ENCODE measurements around the gene SERPINA10. TPM values are rescaled to one million over a fixed set of nuclear protein-coding genes. Genes with fewer than 3 reads are reported as not detected.

The SERPINA10 gene, protein sequence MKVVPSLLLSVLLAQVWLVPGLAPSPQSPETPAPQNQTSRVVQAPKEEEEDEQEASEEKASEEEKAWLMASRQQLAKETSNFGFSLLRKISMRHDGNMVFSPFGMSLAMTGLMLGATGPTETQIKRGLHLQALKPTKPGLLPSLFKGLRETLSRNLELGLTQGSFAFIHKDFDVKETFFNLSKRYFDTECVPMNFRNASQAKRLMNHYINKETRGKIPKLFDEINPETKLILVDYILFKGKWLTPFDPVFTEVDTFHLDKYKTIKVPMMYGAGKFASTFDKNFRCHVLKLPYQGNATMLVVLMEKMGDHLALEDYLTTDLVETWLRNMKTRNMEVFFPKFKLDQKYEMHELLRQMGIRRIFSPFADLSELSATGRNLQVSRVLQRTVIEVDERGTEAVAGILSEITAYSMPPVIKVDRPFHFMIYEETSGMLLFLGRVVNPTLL
- not detected for total RNA-seq
- long read RNA-seq: 0 reads

DNA sequence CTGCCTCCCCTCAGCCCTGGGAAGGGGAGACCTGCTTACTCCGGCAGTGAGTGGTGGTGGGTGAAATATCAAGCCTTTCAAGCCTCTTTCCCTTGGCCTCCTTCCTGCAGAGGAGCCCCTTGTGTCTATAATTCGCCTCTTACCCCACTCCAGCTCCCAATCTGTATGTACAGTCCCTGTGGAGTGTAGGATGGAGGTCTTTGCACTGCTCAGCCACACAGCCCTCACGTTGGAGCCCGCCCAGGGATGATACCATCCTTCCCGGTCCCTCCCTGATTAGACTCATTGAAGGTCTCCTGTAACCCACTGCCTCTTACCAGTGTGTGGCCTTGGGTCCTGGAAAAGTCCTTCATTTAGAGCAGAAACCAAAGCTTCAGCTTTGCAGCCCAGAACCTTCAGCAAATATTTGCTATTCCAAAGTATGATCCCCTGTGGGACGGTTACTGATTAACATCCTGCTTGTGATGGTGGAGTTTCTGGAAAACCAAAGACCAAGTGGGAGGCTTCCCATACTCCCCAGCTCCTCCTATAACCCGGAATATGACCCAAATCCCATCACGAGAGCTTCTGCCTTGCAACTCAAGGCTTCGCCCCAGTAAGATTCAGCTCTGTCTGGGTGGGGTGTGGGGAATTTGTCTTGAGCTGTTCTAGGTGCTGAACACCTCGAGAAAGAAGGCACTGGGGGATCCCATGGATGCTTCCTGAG lies at the start of gene SERPINA10:
SERPINA10 (minus strand) TSS at position 397 of the 706 bp plus-strand sequence. CDS start 2,675 bp downstream, outside the sequence.
- Histone ChIP-seq H3K27ac (replicated peaks) (no peak within 1 kb of the TSS), H3K27me3 (ENCODE audit: low read depth) (peaks cover 60% of the 10 kb centered on the region), H3K9me3 (replicated peaks) (no peaks in the 10 kb centered on the region), H3K4me3 (no peak within 1 kb of the TSS), H3K4me1 (no peaks in the 10 kb centered on the region), H3K36me3 (no peaks in the 10 kb centered on the region)
- TF ChIP-seq, protein P1, sequence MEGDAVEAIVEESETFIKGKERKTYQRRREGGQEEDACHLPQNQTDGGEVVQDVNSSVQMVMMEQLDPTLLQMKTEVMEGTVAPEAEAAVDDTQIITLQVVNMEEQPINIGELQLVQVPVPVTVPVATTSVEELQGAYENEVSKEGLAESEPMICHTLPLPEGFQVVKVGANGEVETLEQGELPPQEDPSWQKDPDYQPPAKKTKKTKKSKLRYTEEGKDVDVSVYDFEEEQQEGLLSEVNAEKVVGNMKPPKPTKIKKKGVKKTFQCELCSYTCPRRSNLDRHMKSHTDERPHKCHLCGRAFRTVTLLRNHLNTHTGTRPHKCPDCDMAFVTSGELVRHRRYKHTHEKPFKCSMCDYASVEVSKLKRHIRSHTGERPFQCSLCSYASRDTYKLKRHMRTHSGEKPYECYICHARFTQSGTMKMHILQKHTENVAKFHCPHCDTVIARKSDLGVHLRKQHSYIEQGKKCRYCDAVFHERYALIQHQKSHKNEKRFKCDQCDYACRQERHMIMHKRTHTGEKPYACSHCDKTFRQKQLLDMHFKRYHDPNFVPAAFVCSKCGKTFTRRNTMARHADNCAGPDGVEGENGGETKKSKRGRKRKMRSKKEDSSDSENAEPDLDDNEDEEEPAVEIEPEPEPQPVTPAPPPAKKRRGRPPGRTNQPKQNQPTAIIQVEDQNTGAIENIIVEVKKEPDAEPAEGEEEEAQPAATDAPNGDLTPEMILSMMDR (IDR thresholded peaks at IDR 0.05; ENCODE audit: borderline replicate concordance): no peak
- intact Hi-C loops (cut with micrococcal nuclease): no loop called here
- DNase-seq: no peak

DNA sequence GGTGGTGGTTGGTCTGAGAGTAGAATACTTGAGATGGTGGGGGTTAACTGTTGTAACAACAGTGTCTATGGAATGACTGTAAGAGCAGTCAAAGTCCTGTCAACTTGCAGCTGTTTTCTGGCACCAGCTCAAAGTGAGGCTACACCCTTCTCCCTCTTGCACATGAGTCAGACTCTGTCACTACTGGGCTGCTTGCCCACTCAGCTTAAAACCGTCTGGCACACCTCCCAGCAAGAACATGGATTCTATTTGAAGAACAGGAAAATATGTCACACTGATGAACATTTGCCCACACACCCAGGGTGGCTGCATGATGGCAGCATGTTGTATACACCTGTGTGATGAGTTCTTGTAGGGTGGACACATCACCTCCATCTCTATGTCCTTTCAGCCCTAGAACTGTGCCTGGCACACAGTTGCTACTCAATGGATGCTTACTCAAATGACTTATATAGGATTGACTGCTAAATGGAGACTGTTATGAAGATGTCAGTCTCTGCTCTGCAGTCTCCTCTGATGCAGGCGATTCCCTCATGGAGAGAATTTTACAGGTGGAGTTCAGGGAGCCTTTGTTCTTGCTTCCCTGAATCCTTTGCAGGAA lies 49.4 kb upstream of the SERPINA10 start:
- TF ChIP-seq, protein P1 (IDR thresholded peaks at IDR 0.05; ENCODE audit: borderline replicate concordance): no peak
- Histone ChIP-seq H3K9me3 (replicated peaks) (no peaks in the 10 kb centered on the region), H3K4me1 (peaks cover 14% of the 10 kb centered on the region), H3K27ac (replicated peaks) (no peak overlapping the region), H3K27me3 (ENCODE audit: low read depth) (peaks cover 1% of the 10 kb centered on the region), H3K4me3 (no peak overlapping the region), H3K36me3 (no peaks in the 10 kb centered on the region)
- peak; percentile 84 for DNase-seq
- intact Hi-C loops (cut with micrococcal nuclease): no loop called here

DNA sequence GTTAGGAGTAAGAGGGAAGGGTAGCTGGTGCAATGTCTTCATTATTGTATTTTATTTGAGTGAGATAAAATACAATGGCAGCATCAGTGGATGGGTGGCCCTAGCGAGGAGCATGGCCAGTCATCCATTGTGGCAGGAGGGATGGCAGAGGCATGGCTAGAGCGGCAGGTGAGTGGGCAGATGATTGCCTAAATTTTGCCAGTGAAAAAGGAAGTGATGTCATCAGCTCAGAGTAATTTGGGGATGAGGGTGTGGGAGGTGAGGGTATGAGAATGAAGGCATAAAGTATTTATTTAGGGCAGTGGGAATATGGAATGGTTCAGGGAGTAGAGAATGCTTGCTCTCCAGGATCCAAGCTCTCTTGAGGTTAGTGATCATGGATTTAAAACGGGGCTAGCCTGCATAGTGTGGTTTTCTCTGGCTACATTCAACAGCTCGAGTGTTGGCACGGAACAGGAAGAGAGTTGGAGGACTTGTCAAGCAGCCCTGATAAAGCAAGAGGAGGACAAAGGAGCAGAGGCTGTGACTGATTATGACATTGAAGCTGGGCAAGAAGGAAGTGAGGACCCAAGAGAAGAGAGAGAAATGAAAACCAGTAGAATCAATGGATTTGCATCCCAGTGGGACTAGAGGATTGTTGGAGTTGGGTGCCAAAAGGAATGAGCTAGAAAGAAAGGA lies 48.7 kb upstream of the SERPINA10 start:
- intact Hi-C loops (cut with micrococcal nuclease): no loop called here
- no peak overlapping the region for H3K27ac ChIP-seq (replicated peaks)

DNA sequence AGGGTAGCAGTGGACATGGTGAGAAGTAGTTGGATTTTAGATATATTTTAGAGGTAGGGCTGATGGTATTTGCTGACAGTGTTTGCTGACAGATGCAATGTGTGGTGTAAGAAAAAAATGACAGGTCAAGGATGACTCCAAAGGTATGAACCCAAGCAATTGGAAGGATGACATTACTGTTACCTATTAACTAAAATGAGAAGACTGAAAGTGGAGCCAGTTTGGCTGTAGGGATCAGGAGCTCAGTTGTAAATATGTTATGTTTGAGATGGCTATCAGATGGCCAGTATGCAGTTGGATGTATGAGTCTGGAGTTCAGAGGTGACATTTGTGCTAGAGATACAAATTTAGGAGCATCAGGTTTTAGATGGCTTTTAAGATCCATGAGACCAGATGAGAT lies 47.5 kb upstream of the SERPINA10 start:
- H3K27ac ChIP-seq (replicated peaks): no peak overlapping the region
- TF ChIP-seq, protein P1 (IDR thresholded peaks at IDR 0.05; ENCODE audit: borderline replicate concordance): no peak
- no peak overlapping the region for H3K4me3 ChIP-seq
- intact Hi-C loops (cut with micrococcal nuclease): no loop called here
- no peaks in the 10 kb centered on the region for H3K36me3 ChIP-seq
- peaks cover 6% of the 10 kb centered on the region for H3K27me3 ChIP-seq (ENCODE audit: low read depth)
- no peak for DNase-seq
- H3K4me1 ChIP-seq: peaks cover 14% of the 10 kb centered on the region
- no peaks in the 10 kb centered on the region for H3K9me3 ChIP-seq (replicated peaks)

More for the DNA sequence above, 48.7 kb upstream of the SERPINA10 start:
- TF ChIP-seq, protein P1 (IDR thresholded peaks at IDR 0.05; ENCODE audit: borderline replicate concordance): no peak
- Histone ChIP-seq H3K9me3 (replicated peaks) (no peaks in the 10 kb centered on the region), H3K27me3 (ENCODE audit: low read depth) (peaks cover 6% of the 10 kb centered on the region), H3K4me3 (no peak overlapping the region), H3K4me1 (peaks cover 14% of the 10 kb centered on the region), H3K36me3 (no peaks in the 10 kb centered on the region)
- DNase-seq: no peak

DNA sequence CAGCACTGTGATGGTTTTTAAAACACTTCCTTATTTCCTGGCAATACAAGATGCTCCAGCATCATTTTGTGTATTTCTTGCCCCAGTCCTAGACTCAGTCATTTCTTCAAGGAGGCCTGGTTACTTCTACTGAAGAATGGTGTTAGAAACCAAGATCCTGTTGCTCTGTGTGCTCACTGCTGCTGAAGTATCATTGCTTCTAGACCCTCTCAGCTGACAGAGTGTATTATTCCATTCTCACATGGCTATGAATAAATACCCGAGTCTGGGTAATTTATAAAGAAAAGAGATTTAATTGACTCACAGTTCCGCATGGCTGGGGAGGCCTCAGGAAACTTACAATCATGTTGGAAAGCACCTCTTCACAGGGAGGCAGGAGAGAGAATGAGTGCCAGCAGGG lies 45.0 kb upstream of the SERPINA10 start:
- DNase-seq: no peak
- H3K27me3 ChIP-seq (ENCODE audit: low read depth): peaks cover 15% of the 10 kb centered on the region
- intact Hi-C loops (cut with micrococcal nuclease): no loop called here

More for the DNA sequence above, 45.0 kb upstream of the SERPINA10 start:
- no peaks in the 10 kb centered on the region for H3K36me3 ChIP-seq
- TF ChIP-seq, protein P1 (IDR thresholded peaks at IDR 0.05; ENCODE audit: borderline replicate concordance): no peak
- no peak overlapping the region for H3K27ac ChIP-seq (replicated peaks)
- H3K4me3 ChIP-seq: no peak overlapping the region
- no peaks in the 10 kb centered on the region for H3K9me3 ChIP-seq (replicated peaks)
- H3K4me1 ChIP-seq: peaks cover 14% of the 10 kb centered on the region
